ENCODE measurements around the gene SLC13A4.
"Not testable (repeated sequence)": the region's sequence is repeated elsewhere in the genome, so short reads cannot be mapped to it uniquely, and the experiment has no call there.

Gene SLC13A4

GRCh38 chr7:135728136-135728669 lies at the start of gene SLC13A4:
Gene SLC13A4 (minus strand): TSS chr7:135728186. CDS start chr7:135727496, 690 bp downstream.
- no peak for DNase-seq (ENCODE audit: low read depth in 1 of 2, low spot score in 1 of 2)
- no peak for TF ChIP-seq JUND (IDR thresholded peaks at IDR 0.05; ENCODE audit: low read depth)
- in situ Hi-C loops (cut with HindIII; ENCODE audit: low pct_unique_long_range_greater_than_20kb, low sequenced_read_pairs): no loop called here

- DNase-seq (ENCODE audit: low read depth in 1 of 2, low spot score in 1 of 2); in situ Hi-C loops (cut with HindIII; ENCODE audit: low pct_unique_long_range_greater_than_20kb, low sequenced_read_pairs): not testable (repeated sequence)
Observed at GRCh38 chr7:135775915-135776314, 47.9 kb upstream of the SLC13A4 start.

DNA sequence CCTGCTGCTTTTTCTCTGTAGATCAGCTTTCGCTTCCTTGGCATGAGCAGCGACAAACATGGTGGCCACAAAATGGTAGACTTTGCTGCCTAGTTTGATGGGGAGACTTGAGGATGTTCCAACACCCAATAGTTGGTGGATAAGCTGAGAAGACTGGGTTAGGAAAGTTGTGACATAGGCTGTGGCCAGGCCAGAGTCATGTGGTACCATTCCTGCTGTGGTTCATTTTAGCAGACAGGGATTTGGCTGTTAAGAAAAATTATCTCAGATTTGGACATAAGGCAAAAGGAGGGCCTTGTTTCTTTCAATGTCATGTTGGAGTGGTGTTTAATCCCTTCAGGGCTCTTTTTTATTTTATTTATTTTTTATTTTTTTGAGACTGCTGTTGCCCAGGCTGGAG lies 47.2 kb upstream of the SLC13A4 start:
- TF ChIP-seq JUND (IDR thresholded peaks at IDR 0.05; ENCODE audit: low read depth): no peak
- in situ Hi-C loops (cut with HindIII; ENCODE audit: low pct_unique_long_range_greater_than_20kb, low sequenced_read_pairs): no loop called here
- DNase-seq (ENCODE audit: low read depth in 1 of 2, low spot score in 1 of 2): no peak

DNA sequence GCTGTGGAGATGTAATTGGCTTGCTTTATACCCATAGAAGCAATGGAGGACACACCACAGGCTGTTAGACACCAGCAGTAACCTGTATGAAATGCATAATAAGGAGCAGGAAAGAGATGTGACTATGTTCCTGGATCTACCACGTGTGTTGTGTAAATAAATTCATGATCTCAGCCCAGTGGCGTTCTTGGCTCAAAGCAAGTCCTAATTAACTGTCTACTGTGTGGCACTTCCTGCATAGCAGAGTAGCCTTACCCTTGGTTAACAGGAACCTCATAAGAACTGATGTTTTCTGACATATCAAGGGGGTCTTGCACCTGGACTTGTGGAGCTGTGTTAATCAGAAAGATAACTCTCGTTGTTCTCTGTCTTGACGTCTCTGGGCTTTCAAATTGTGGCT lies 46.3 kb upstream of the SLC13A4 start:
- peak; percentile 79; the same call in 1 of the 2 replicates for TF ChIP-seq JUND (IDR thresholded peaks at IDR 0.05; ENCODE audit: low read depth)
- in situ Hi-C loops (cut with HindIII; ENCODE audit: low pct_unique_long_range_greater_than_20kb, low sequenced_read_pairs): no loop called here
- peak; percentile 58 to 93 for DNase-seq (ENCODE audit: low read depth in 1 of 2, low spot score in 1 of 2)

DNA sequence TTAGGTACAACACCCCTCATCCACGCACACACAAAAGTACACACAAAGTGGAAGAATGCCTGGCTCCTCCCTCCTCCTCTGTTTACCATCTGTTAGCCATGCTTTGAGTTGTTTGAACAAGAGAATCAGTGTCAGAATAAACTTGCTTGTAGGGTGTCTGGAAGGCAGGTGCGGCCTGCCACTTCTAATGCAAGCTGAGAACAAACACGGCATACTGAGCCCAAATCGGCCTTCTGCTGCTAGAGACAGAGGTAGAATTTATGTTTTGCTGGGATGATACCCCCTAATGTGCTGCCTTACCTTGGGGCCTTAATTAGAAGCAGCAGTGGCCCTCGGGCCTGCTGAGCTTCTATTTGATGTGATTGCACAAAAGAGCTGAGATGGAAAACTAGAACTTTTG lies 45.5 kb upstream of the SLC13A4 start:
- DNase-seq (ENCODE audit: low read depth in 1 of 2, low spot score in 1 of 2): peak; percentile 47 to 77
- no peak for TF ChIP-seq JUND (IDR thresholded peaks at IDR 0.05; ENCODE audit: low read depth)

GRCh38 chr7:135772639-135773222 lies 44.7 kb upstream of the SLC13A4 start:
- DNase-seq (ENCODE audit: low read depth in 1 of 2, low spot score in 1 of 2): no peak
- in situ Hi-C loops (cut with HindIII; ENCODE audit: low pct_unique_long_range_greater_than_20kb, low sequenced_read_pairs): no loop called here
- no peak for TF ChIP-seq JUND (IDR thresholded peaks at IDR 0.05; ENCODE audit: low read depth)

More for the DNA sequence above, 45.5 kb upstream of the SLC13A4 start:
- in situ Hi-C loops (cut with HindIII; ENCODE audit: low pct_unique_long_range_greater_than_20kb, low sequenced_read_pairs): no loop called here

GRCh38 chr7:135771961-135772638 lies 44.1 kb upstream of the SLC13A4 start:
- in situ Hi-C loops (cut with HindIII; ENCODE audit: low pct_unique_long_range_greater_than_20kb, low sequenced_read_pairs): no loop called here
- TF ChIP-seq JUND (IDR thresholded peaks at IDR 0.05; ENCODE audit: low read depth): no peak

DNA sequence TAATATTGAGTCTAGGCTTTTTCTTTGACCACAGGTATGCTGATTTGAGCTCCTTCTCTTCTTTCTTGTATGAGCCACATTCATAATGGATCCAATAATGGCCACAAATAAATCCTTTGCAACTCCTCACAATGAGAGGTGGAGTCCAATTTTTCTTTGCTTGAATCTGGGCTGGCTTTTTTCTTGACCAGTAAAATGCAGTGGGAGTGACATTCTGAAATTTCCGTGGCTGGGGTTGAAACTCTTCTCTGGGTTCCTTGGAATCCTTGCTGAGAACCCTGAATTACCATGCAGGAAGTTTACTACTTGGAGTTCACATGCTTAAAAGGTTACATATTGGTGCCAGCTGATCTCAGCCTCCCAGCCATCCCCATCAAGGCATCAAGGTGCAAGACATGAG lies 43.1 kb upstream of the SLC13A4 start:
- in situ Hi-C loops (cut with HindIII; ENCODE audit: low pct_unique_long_range_greater_than_20kb, low sequenced_read_pairs): no loop called here
- DNase-seq (ENCODE audit: low read depth in 1 of 2, low spot score in 1 of 2): no peak
- no peak for TF ChIP-seq JUND (IDR thresholded peaks at IDR 0.05; ENCODE audit: low read depth)

More at GRCh38 chr7:135771961-135772638, 44.1 kb upstream of the SLC13A4 start:
- DNase-seq (ENCODE audit: low read depth in 1 of 2, low spot score in 1 of 2): no peak

DNA sequence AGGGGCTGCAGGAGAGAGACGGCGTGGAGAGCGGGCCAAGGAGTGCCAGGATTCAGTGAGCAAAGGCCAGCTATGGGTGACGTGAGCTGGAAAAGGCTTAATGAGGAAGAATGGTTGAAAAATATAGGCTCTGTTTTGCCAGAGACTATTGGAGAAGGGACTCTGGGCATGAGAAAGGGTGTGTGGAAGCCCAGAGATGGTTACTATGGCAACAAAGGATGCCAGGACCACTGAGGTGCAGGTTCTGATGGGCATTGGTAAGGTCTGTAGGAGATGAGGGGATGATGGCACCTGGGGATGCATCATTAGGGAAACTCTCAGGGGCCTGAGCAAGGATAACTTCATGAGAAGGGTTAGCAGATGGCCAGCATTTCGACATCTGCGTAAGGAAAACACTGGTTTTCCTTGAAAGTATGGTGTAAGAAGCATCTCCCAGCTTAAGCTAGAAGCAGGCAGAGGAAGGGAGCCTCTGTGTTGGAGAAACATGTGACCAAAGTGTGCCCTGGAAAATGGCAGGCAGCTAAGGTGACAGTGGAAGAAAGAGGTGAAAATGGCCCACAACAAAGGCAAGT lies 42.2 kb upstream of the SLC13A4 start:
- no peak for TF ChIP-seq JUND (IDR thresholded peaks at IDR 0.05; ENCODE audit: low read depth)
- in situ Hi-C loops (cut with HindIII; ENCODE audit: low pct_unique_long_range_greater_than_20kb, low sequenced_read_pairs): no loop called here
- no peak for DNase-seq (ENCODE audit: low read depth in 1 of 2, low spot score in 1 of 2)

- no peak for TF ChIP-seq JUND (IDR thresholded peaks at IDR 0.05; ENCODE audit: low read depth)
- DNase-seq (ENCODE audit: low read depth in 1 of 2, low spot score in 1 of 2): no peak
- in situ Hi-C loops (cut with HindIII; ENCODE audit: low pct_unique_long_range_greater_than_20kb, low sequenced_read_pairs): no loop called here
Observed at GRCh38 chr7:135769005-135769802, 41.2 kb upstream of the SLC13A4 start.

DNA sequence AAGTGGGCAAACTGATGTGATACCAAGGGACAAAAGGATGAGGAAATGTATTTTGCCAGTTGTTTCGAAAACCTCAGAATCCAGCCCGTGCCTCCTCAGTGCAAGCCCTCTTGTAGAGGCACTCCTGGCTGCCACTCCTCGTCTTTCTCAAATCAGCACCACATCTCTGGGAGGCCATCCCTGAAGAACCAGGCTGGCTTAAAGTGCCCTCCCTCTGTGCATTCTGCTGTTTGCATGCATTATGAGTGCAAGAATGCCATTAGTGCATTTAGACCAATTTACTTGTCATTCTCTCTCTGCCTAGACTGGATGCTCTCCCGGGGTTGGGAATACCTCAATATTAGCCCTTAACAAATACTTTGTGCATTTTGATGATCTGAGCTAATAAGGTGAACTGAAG lies 40.5 kb upstream of the SLC13A4 start:
- DNase-seq (ENCODE audit: low read depth in 1 of 2, low spot score in 1 of 2): no peak
- no peak for TF ChIP-seq JUND (IDR thresholded peaks at IDR 0.05; ENCODE audit: low read depth)
- in situ Hi-C loops (cut with HindIII; ENCODE audit: low pct_unique_long_range_greater_than_20kb, low sequenced_read_pairs): no loop called here

DNA sequence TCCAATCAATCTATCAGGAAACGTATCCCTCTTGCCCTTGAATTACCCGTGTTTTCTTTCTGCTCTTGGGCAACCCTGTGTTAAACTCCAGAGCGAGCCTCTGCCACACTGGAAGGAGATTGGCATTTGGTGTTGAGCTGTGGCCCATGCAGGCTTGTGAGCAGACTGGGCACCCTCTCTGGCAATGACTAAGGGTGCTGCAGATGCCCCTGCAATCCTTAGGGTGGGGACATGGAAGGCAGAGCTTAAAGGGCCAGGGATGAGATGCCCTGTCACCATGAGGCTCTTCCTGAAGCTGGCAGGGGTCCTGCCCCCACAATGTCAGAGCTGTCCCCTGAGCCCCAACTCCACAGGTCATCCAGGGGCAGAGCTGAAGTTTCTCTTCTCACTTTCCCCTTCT lies 40.1 kb upstream of the SLC13A4 start:
- TF ChIP-seq JUND (IDR thresholded peaks at IDR 0.05; ENCODE audit: low read depth): no peak
- in situ Hi-C loops (cut with HindIII; ENCODE audit: low pct_unique_long_range_greater_than_20kb, low sequenced_read_pairs): no loop called here
- no peak for DNase-seq (ENCODE audit: low read depth in 1 of 2, low spot score in 1 of 2)

All from T47D (cell line).